GM06990 (cell line): ENCODE data around the gene PPFIBP2.

Source experiments
- DNase-seq: peaks from one replicate; pipeline ENCODE4 v3.0.0-alpha.2; 2011; ENCODE audit not compliant: insufficient read length; ENCODE audit errors: extremely low read depth
- H3K27me3 ChIP-seq: replicated peaks from 2 replicates; pipeline ENCODE4 v1.6.0; 2011; ENCODE audit warnings: low read length; ENCODE audit not compliant: control insufficient read depth, insufficient read depth
- H3K36me3 ChIP-seq: 2 replicates; pipeline ENCODE4 v1.5.1; 2011; ENCODE audit warnings: low read length; ENCODE audit not compliant: control insufficient read depth, insufficient read depth
- H3K4me3 ChIP-seq: replicated peaks from 2 replicates; pipeline ENCODE4 v1.5.1; 2011; ENCODE audit warnings: low read depth, mild to moderate bottlenecking, control low read depth, low read length
- TF ChIP-seq, protein P1 (sequence below): IDR thresholded peaks from 2 replicates; pipeline ENCODE4 v1.5.1; 2011; ENCODE audit warnings: low read length, control low read depth, mild to moderate bottlenecking, inconsistent platforms; ENCODE audit not compliant: insufficient read depth, poor library complexity, severe bottlenecking

Gene PPFIBP2

DNA sequence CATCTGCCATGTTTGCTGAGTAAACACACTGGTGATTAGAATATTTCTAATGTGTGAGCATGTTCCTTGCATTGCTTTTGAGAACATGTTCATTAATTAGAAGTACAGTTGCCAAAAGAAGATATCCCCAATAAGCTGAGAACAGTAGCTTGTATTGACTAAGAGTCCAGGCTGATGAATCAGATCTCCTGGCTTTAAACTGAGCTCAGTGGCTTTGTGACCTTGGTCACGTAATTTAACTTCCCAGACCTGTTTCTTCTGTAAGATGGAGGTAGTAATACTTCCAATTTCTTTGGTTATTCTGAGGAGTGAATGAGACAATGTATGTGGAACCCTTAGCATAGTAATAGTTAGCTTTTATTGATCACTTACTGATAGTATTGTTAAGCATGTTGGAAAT, 97.6 kb downstream of the PPFIBP2 start:
- H3K27me3 ChIP-seq, result no peaks in the 10 kb centered on the region
- H3K36me3 ChIP-seq, result peaks cover 14% of the 10 kb centered on the region
- TF ChIP-seq, protein P1, sequence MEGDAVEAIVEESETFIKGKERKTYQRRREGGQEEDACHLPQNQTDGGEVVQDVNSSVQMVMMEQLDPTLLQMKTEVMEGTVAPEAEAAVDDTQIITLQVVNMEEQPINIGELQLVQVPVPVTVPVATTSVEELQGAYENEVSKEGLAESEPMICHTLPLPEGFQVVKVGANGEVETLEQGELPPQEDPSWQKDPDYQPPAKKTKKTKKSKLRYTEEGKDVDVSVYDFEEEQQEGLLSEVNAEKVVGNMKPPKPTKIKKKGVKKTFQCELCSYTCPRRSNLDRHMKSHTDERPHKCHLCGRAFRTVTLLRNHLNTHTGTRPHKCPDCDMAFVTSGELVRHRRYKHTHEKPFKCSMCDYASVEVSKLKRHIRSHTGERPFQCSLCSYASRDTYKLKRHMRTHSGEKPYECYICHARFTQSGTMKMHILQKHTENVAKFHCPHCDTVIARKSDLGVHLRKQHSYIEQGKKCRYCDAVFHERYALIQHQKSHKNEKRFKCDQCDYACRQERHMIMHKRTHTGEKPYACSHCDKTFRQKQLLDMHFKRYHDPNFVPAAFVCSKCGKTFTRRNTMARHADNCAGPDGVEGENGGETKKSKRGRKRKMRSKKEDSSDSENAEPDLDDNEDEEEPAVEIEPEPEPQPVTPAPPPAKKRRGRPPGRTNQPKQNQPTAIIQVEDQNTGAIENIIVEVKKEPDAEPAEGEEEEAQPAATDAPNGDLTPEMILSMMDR, result no peak
- no peak for DNase-seq
- H3K4me3 ChIP-seq, result no peak overlapping the region

GRCh38 chr11:7612056-7612660, 98.4 kb downstream of the PPFIBP2 start:
- TF ChIP-seq, protein P1, result no peak
- H3K4me3 ChIP-seq, result no peak overlapping the region
- peaks cover 20% of the 10 kb centered on the region for H3K36me3 ChIP-seq

DNA sequence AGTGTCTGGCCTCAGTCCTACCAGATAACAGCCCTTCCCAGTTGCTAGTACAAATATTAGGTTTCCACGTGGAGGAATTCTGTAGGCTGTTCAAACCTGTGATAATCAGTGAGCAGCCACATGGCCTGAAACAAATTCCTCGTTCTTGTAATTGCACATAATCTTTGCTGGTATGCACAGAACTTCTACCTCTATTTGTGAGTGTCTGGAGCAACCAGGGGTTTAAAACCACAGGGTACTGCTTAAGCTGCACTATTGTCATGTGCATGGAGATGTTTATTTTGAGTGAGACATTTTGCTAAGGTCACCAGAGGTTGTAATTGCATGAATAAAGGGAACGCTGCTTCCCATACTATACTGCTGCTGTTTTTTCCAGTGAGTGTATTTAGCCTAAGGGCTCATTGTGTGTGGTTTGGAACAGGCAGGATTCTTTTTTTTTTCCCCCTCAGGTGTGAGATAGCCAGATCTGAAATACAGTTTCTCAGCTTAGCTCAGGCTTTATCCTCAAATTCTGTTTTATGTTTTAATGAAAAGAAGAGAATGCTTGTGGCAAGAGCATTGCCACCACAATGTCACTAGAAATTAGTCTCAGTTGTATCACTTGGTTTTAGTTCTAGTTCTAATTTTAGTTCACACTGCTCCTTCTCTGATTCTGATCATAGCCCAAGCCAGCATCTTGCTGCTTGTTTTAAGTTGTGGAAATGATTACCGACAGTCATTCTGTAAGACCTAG, 99.0 kb downstream of the PPFIBP2 start:
- TF ChIP-seq, protein P1, result no peak
- DNase-seq, result no peak
- no peak overlapping the region for H3K4me3 ChIP-seq

More at GRCh38 chr11:7612056-7612660, 98.4 kb downstream of the PPFIBP2 start:
- no peak for DNase-seq
- no peaks in the 10 kb centered on the region for H3K27me3 ChIP-seq

GRCh38 chr11:7613394-7613720, 99.6 kb downstream of the PPFIBP2 start:
- Histone ChIP-seq H3K36me3 (peaks cover 21% of the 10 kb centered on the region), H3K4me3 (no peak overlapping the region), H3K27me3 (no peaks in the 10 kb centered on the region)
- DNase-seq, result no peak
- TF ChIP-seq, protein P1, result no peak

More for the DNA sequence above, 99.0 kb downstream of the PPFIBP2 start:
- Histone ChIP-seq H3K27me3 (no peaks in the 10 kb centered on the region), H3K36me3 (peaks cover 21% of the 10 kb centered on the region)

DNA sequence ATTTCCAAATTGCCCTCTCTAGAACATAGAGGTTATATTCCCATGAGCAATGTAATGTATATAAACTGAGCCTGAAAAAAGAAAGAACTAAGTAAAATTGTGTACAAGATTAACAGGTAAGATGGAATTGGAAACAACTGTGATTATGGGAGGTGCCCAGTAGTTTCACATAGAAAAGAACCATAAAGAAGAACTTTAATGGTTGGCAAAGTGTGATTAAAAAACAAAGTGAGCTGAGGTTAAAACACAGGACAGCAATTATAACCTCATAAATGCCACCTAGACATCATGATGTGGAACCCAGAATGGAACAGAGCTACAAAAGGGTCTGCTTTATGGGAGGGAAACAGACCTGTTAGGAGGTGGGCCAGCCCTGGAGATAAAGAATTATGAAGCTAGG, 100.9 kb downstream of the PPFIBP2 start:
- TF ChIP-seq, protein P1, result no peak
- no peaks in the 10 kb centered on the region for H3K27me3 ChIP-seq
- H3K4me3 ChIP-seq, result no peak overlapping the region
- peaks cover 19% of the 10 kb centered on the region for H3K36me3 ChIP-seq
- no peak for DNase-seq
